ENCODE measurements around the gene NUTM1. TPM values are rescaled to one million over a fixed set of nuclear protein-coding genes. Genes with fewer than 3 reads are reported as not detected.

NUTM1 gene
- not detected for polyA plus RNA-seq (2013)

- H3K4me3 ChIP-seq (ENCODE audit: control insufficient read depth in 1 of 7, extremely low read depth in 1 of 7, insufficient read depth in 4 of 7, low read depth in 2 of 7, low read length in 6 of 7) = peak within 1 kb of the TSS; percentile 57 to 99 (median 94)
Measured at GRCh38 chr15:34342737-34343575, at the start of gene NUTM1, which contains the start of gene NOP10. Gene NUTM1 (plus strand): TSS chr15:34343315. CDS start chr15:34343697, 382 bp downstream. Gene NOP10 (minus strand): TSS chr15:34343136. CDS start chr15:34343073, 63 bp downstream.

GRCh38 chr15:34297059-34297458, 46.1 kb upstream of the NUTM1 start:
- no peak for DNase-seq
- POLR2A ChIA-PET = no interaction called here
- CTCF ChIA-PET = interaction anchor here (1.2 to 1.5 kb wide), 4 partner anchors 11 to 54 kb away, joined by 3 to 8 read pairs (median 3); no protein-coding TSS in a partner anchor

More at GRCh38 chr15:34342737-34343575, at the start of gene NUTM1, which contains the start of gene NOP10:
- H3K4me1 ChIP-seq (ENCODE audit: control extremely low read depth in 1 of 4, control insufficient read depth in 4 of 4, insufficient read depth in 4 of 4, low read length in 3 of 4) = peaks cover 0 to 19% (median 12%) of the 10 kb centered on the region in 4 experiments
- WGBS (ENCODE audit: insufficient coverage) = under 1% methylated on average over 31 of the region's 38 CpGs
- POLR2A ChIA-PET = interaction anchor here (0.9 to 1.8 kb wide), 2 partner anchors 24 to 77 kb away, joined by 3 to 12 read pairs; partner anchors contain the start of gene LPCAT4
- CTCF ChIA-PET = interaction anchor here (0.6 to 2.4 kb wide), 15 partner anchors 10 to 101 kb away, joined by 3 to 11 read pairs (median 4); no protein-coding TSS in a partner anchor
- H3K27me3 ChIP-seq (replicated peaks in 2 of 5; ENCODE audit: control insufficient read depth in 4 of 5, insufficient read depth in 5 of 5, low read length in 4 of 5) = no peaks in the 10 kb centered on the region
- peak; percentile 95 to 97 (median 97) for DNase-seq
- H3K36me3 ChIP-seq (ENCODE audit: control insufficient read depth in 4 of 4, insufficient read depth in 4 of 4, low read length in 3 of 4) = peaks cover 0 to 21% (median 7%) of the 10 kb centered on the region in 4 experiments
- no peaks in the 10 kb centered on the region for H3K9me3 ChIP-seq (ENCODE audit: control extremely low read depth in 1 of 5, control insufficient read depth in 4 of 5, insufficient read depth in 2 of 5, low read depth in 1 of 5, low read length in 4 of 5)
- peak within 1 kb of the TSS; percentile 83 to 93 for H3K27ac ChIP-seq (ENCODE audit: insufficient read depth in 1 of 2, low read depth in 1 of 2, low read length in 2 of 2, poor library complexity in 1 of 2, severe bottlenecking in 2 of 2)

GRCh38 chr15:34301058-34301457, 42.1 kb upstream of the NUTM1 start:
- peaks cover 0 to 5% (median 2%) of the 10 kb centered on the region in 4 experiments for H3K36me3 ChIP-seq (ENCODE audit: control insufficient read depth in 4 of 4, insufficient read depth in 4 of 4, low read length in 3 of 4)
- no peaks in the 10 kb centered on the region for H3K27me3 ChIP-seq (replicated peaks in 2 of 5; ENCODE audit: control insufficient read depth in 4 of 5, insufficient read depth in 5 of 5, low read length in 4 of 5)
- H3K4me1 ChIP-seq (ENCODE audit: control extremely low read depth in 1 of 4, control insufficient read depth in 4 of 4, insufficient read depth in 4 of 4, low read length in 3 of 4) = peaks cover 0 to 13% (median 5%) of the 10 kb centered on the region in 4 experiments
- ChIA-PET CTCF (interaction anchor here (1.2 to 1.4 kb wide), 2 partner anchors 16 to 19 kb away, joined by 3 to 4 read pairs; no protein-coding TSS in a partner anchor), POLR2A (no interaction called here)
- H3K9me3 ChIP-seq (ENCODE audit: control extremely low read depth in 1 of 5, control insufficient read depth in 4 of 5, insufficient read depth in 2 of 5, low read depth in 1 of 5, low read length in 4 of 5) = no peaks in the 10 kb centered on the region
- H3K4me3 ChIP-seq (ENCODE audit: control insufficient read depth in 1 of 7, extremely low read depth in 1 of 7, insufficient read depth in 4 of 7, low read depth in 2 of 7, low read length in 6 of 7) = no peak overlapping the region
- no peak for DNase-seq
- 100% methylated on average over 3 of the region's 3 CpGs for WGBS (ENCODE audit: insufficient coverage)
- no peak overlapping the region for H3K27ac ChIP-seq (ENCODE audit: insufficient read depth in 1 of 2, low read depth in 1 of 2, low read length in 2 of 2, poor library complexity in 1 of 2, severe bottlenecking in 2 of 2)

More at GRCh38 chr15:34297059-34297458, 46.1 kb upstream of the NUTM1 start:
- Histone ChIP-seq H3K27ac (ENCODE audit: insufficient read depth in 1 of 2, low read depth in 1 of 2, low read length in 2 of 2, poor library complexity in 1 of 2, severe bottlenecking in 2 of 2) (no peak overlapping the region), H3K9me3 (ENCODE audit: control extremely low read depth in 1 of 5, control insufficient read depth in 4 of 5, insufficient read depth in 2 of 5, low read depth in 1 of 5, low read length in 4 of 5) (no peaks in the 10 kb centered on the region), H3K4me1 (ENCODE audit: control extremely low read depth in 1 of 4, control insufficient read depth in 4 of 4, insufficient read depth in 4 of 4, low read length in 3 of 4) (peaks cover 0 to 11% (median 5%) of the 10 kb centered on the region in 4 experiments), H3K27me3 (replicated peaks in 2 of 5; ENCODE audit: control insufficient read depth in 4 of 5, insufficient read depth in 5 of 5, low read length in 4 of 5) (no peaks in the 10 kb centered on the region), H3K4me3 (ENCODE audit: control insufficient read depth in 1 of 7, extremely low read depth in 1 of 7, insufficient read depth in 4 of 7, low read depth in 2 of 7, low read length in 6 of 7) (no peak overlapping the region), H3K36me3 (ENCODE audit: control insufficient read depth in 4 of 4, insufficient read depth in 4 of 4, low read length in 3 of 4) (peaks cover 0 to 14% (median 6%) of the 10 kb centered on the region in 4 experiments)
- no CpG with 5 or more reads among the region's 1 CpG for WGBS (ENCODE audit: insufficient coverage)

- CTCF ChIA-PET = interaction anchor here (1.5 to 1.8 kb wide), 2 partner anchors 14 to 64 kb away, joined by 4 to 5 read pairs; no protein-coding TSS in a partner anchor
- Histone ChIP-seq H3K27ac (ENCODE audit: insufficient read depth in 1 of 2, low read depth in 1 of 2, low read length in 2 of 2, poor library complexity in 1 of 2, severe bottlenecking in 2 of 2) (no peak overlapping the region), H3K4me3 (ENCODE audit: control insufficient read depth in 1 of 7, extremely low read depth in 1 of 7, insufficient read depth in 4 of 7, low read depth in 2 of 7, low read length in 6 of 7) (no peak overlapping the region), H3K9me3 (ENCODE audit: control extremely low read depth in 1 of 5, control insufficient read depth in 4 of 5, insufficient read depth in 2 of 5, low read depth in 1 of 5, low read length in 4 of 5) (no peaks in the 10 kb centered on the region), H3K36me3 (ENCODE audit: control insufficient read depth in 4 of 4, insufficient read depth in 4 of 4, low read length in 3 of 4) (peaks cover 0 to 17% (median 10%) of the 10 kb centered on the region in 4 experiments), H3K27me3 (replicated peaks in 2 of 5; ENCODE audit: control insufficient read depth in 4 of 5, insufficient read depth in 5 of 5, low read length in 4 of 5) (no peaks in the 10 kb centered on the region), H3K4me1 (ENCODE audit: control extremely low read depth in 1 of 4, control insufficient read depth in 4 of 4, insufficient read depth in 4 of 4, low read length in 3 of 4) (peaks cover 0 to 4% (median 0%) of the 10 kb centered on the region in 4 experiments)
- DNase-seq = no peak
- POLR2A ChIA-PET = no interaction called here
Measured at GRCh38 chr15:34304613-34305012, 38.5 kb upstream of the NUTM1 start.

GRCh38 chr15:34311563-34311962, 31.6 kb upstream of the NUTM1 start:
- CTCF ChIA-PET = no interaction called here
- POLR2A ChIA-PET = no interaction called here
- Histone ChIP-seq H3K36me3 (ENCODE audit: control insufficient read depth in 4 of 4, insufficient read depth in 4 of 4, low read length in 3 of 4) (peaks cover 3 to 20% (median 9%) of the 10 kb centered on the region in 4 experiments), H3K27me3 (replicated peaks in 2 of 5; ENCODE audit: control insufficient read depth in 4 of 5, insufficient read depth in 5 of 5, low read length in 4 of 5) (no peaks in the 10 kb centered on the region), H3K4me3 (ENCODE audit: control insufficient read depth in 1 of 7, extremely low read depth in 1 of 7, insufficient read depth in 4 of 7, low read depth in 2 of 7, low read length in 6 of 7) (no peak overlapping the region), H3K27ac (ENCODE audit: insufficient read depth in 1 of 2, low read depth in 1 of 2, low read length in 2 of 2, poor library complexity in 1 of 2, severe bottlenecking in 2 of 2) (no peak overlapping the region), H3K9me3 (ENCODE audit: control extremely low read depth in 1 of 5, control insufficient read depth in 4 of 5, insufficient read depth in 2 of 5, low read depth in 1 of 5, low read length in 4 of 5) (no peaks in the 10 kb centered on the region), H3K4me1 (ENCODE audit: control extremely low read depth in 1 of 4, control insufficient read depth in 4 of 4, insufficient read depth in 4 of 4, low read length in 3 of 4) (peaks cover 3 to 40% (median 20%) of the 10 kb centered on the region in 4 experiments)
- DNase-seq = no peak
- WGBS (ENCODE audit: insufficient coverage) = no CpG with 5 or more reads among the region's 1 CpG

- H3K4me1 ChIP-seq (ENCODE audit: control extremely low read depth in 1 of 4, control insufficient read depth in 4 of 4, insufficient read depth in 4 of 4, low read length in 3 of 4) = peaks cover 9 to 65% (median 29%) of the 10 kb centered on the region in 4 experiments
- no peaks in the 10 kb centered on the region for H3K9me3 ChIP-seq (ENCODE audit: control extremely low read depth in 1 of 5, control insufficient read depth in 4 of 5, insufficient read depth in 2 of 5, low read depth in 1 of 5, low read length in 4 of 5)
- DNase-seq = peak in 1 of 3 donors; percentile 55
- ChIA-PET POLR2A (interaction anchor here (0.6 kb wide), 1 partner anchor 13 kb away, joined by 4 read pairs; no protein-coding TSS in a partner anchor), CTCF (interaction anchor here (1.1 to 2.3 kb wide), 4 partner anchors 9 to 41 kb away, joined by 3 to 10 read pairs (median 6); partner anchors contain the start of gene SLC12A6)
- 57% methylated on average over 1 of the region's 3 CpGs for WGBS (ENCODE audit: insufficient coverage)
- H3K4me3 ChIP-seq (ENCODE audit: control insufficient read depth in 1 of 7, extremely low read depth in 1 of 7, insufficient read depth in 4 of 7, low read depth in 2 of 7, low read length in 6 of 7) = peak overlapping the region in 2 of 7 experiments; percentile 38 to 39
- peaks cover 0 to 10% (median 6%) of the 10 kb centered on the region in 4 experiments for H3K36me3 ChIP-seq (ENCODE audit: control insufficient read depth in 4 of 4, insufficient read depth in 4 of 4, low read length in 3 of 4)
- no peaks in the 10 kb centered on the region for H3K27me3 ChIP-seq (replicated peaks in 2 of 5; ENCODE audit: control insufficient read depth in 4 of 5, insufficient read depth in 5 of 5, low read length in 4 of 5)
- peak overlapping the region in 1 of 2 experiments; percentile 17 for H3K27ac ChIP-seq (ENCODE audit: insufficient read depth in 1 of 2, low read depth in 1 of 2, low read length in 2 of 2, poor library complexity in 1 of 2, severe bottlenecking in 2 of 2)
Measured at GRCh38 chr15:34314491-34315490, 28.3 kb upstream of the NUTM1 start.

Data from common myeloid progenitor, CD34-positive (primary cell).